GM13976 (cell line): ENCODE measurements around the gene EBF3.

Experiments used
- DNase-seq: peaks from one replicate; pipeline ENCODE4 v3.0.0; 2012; ENCODE audit warnings: low spot score
- CTCF ChIP-seq: IDR thresholded peaks from 2 replicates; pipeline ENCODE4 v1.5.1; 2012; ENCODE audit warnings: borderline replicate concordance, mild to moderate bottlenecking; ENCODE audit not compliant: insufficient read depth; ENCODE audit errors: extremely low read depth, missing control alignments, control extremely low read depth
- in situ Hi-C: fragments of 300-500 bp; cut with MboI; formaldehyde crosslinking; loops from one replicate; pipeline ENCODE4 v1.12.0; 2022; ENCODE audit warnings: low sequenced_read_pairs, mixed read lengths, inconsistent platforms; ENCODE audit not compliant: unreplicated experiment

The EBF3 gene

GRCh38 chr10:129807211-129807610, 156.9 kb downstream of the EBF3 start:
- in situ Hi-C loops, result no loop called here
- no peak for TF ChIP-seq CTCF
- no peak for DNase-seq

- DNase-seq, result no peak
- in situ Hi-C loops, result no loop called here
- TF ChIP-seq CTCF, result no peak
Measured at GRCh38 chr10:129800796-129801340, 163.2 kb downstream of the EBF3 start.

DNA sequence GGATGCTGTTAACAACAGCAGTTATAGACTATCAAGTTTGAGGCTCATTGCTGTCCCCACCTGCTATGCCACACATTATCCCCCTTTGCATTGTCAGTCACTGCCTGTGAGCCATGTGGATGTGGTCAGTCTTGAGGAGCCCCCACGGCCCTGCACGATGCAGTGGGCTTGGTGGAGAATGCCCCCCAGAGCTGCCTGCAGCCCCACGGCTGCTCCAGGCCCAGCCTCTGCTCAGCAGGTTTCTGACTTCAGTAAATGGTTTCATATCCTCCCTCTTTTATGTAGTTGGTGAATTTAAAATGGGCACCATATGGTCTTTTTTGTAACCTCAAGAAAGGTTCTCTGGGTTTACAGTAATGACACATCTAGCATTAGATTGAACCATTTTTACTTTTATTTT, 164.1 kb downstream of the EBF3 start:
- no peak for DNase-seq
- in situ Hi-C loops, result no loop called here
- no peak for TF ChIP-seq CTCF

DNA sequence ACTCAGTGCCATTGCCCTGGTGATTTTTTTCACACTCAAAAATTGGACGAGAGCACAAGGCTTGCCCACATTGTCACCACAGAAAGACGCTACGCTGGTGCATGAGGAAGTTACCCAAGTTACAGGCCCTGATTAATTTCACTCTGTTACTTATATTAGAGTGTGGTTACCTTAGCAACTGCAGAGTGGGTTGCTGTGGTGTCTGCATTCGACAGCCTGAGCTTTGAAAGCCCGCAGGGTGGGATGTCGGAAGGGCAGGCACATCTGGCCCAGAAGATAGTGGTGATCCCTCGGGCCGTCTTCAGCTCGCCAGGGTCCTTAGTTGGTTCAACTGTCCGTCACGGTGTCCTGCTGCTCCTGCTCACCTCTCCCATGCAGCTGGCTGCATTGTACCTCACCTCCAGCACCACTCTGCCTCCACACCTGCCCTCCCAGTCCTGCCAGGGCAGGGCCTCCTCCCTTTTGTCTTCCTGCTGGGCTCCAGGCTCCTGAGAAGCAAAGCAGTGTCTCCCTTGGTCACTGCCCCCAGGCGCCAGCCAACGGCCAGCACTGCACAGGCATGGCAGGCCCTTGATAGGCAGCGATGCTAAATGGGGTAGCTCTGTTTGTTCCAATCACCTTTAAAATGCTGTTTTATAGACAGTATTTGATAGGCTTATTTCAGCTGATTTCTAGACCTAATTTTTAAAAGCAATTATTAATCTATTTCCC, 167.2 kb downstream of the EBF3 start:
- no peak for DNase-seq
- TF ChIP-seq CTCF, result no peak
- in situ Hi-C loops, result no loop called here

GRCh38 chr10:129793996-129794395, 170.1 kb downstream of the EBF3 start:
- no peak for TF ChIP-seq CTCF
- in situ Hi-C loops, result no loop called here
- DNase-seq, result no peak

DNA sequence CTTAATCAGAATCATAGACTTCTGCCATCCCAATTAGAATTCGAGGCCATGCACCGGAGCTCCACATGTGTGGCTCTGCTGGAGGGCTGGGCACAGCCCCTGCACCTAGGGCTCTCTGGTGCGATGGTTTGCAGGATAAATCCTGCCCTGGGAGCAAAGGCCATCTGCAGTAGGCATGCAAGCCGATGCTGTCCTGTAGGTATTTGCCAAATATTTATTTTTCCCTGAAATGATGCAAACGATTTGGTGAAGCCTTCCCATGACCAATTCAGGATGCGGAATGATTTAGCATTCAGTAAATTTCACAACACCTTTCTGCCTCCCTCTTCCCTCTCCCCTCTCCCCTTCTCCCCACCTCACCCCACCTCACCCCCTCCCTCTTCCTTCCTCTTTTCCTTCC, 170.6 kb downstream of the EBF3 start:
- no peak for DNase-seq
- no peak for TF ChIP-seq CTCF
- in situ Hi-C loops, result no loop called here
